ENCODE results near the gene ERICH6B. TPM values are rescaled to one million over a fixed set of nuclear protein-coding genes. Genes with fewer than 3 reads are reported as not detected.
"Not testable (repeated sequence)": the region's sequence is repeated elsewhere in the genome, so short reads cannot be mapped to it uniquely, and the experiment has no call there.

ERICH6B gene
- total RNA-seq, 1 donor from 2014 or later: not detected

DNA sequence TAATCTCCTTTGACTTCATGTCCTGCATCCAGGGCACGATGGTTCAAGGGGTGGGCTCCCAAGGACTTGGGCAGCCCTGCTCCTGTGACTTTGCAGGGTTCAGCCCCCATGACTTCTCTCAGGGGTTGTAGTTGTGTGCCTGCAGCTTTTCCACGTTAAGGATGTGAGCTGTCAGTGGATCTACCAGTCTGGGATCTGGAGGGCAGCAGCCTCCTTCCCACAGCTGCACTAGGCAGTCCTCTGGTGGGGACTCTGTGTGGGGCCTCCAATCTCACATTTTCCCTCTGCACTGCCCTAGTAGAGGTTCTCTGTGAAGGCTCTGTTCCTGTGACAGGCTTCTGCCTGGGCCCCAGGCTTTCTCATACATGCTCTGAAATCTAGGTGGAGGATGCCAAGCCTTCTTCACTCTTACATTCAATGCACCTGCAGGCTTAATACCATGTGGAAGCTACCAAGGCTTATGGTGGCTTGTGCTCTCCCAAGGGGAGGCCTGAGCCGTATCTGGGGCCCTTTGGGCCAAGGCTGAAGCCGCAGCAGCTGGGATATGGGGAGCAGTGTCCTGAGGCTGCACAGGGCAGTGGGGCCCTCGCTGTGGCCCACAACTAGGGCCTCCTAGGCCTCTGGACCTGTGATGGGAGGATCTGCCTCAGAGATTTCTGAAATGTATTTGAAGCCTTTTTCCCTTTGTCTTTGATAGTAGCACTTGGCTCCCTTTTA is 39.3 kb upstream of the ERICH6B start:
- TF ChIP-seq, protein P1, sequence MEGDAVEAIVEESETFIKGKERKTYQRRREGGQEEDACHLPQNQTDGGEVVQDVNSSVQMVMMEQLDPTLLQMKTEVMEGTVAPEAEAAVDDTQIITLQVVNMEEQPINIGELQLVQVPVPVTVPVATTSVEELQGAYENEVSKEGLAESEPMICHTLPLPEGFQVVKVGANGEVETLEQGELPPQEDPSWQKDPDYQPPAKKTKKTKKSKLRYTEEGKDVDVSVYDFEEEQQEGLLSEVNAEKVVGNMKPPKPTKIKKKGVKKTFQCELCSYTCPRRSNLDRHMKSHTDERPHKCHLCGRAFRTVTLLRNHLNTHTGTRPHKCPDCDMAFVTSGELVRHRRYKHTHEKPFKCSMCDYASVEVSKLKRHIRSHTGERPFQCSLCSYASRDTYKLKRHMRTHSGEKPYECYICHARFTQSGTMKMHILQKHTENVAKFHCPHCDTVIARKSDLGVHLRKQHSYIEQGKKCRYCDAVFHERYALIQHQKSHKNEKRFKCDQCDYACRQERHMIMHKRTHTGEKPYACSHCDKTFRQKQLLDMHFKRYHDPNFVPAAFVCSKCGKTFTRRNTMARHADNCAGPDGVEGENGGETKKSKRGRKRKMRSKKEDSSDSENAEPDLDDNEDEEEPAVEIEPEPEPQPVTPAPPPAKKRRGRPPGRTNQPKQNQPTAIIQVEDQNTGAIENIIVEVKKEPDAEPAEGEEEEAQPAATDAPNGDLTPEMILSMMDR (IDR thresholded peaks at IDR 0.05): no peak
- intact Hi-C loops (cut with DNase I): no loop called here
- Histone ChIP-seq H3K27me3 (no peaks in the 10 kb centered on the region), H3K9me3 (no peaks in the 10 kb centered on the region), H3K4me3 (no peak overlapping the region), H3K4me1 (no peaks in the 10 kb centered on the region), H3K27ac (no peak overlapping the region), H3K36me3 (no peaks in the 10 kb centered on the region)
- ATAC-seq (no peak), DNase-seq (no peak)

DNA sequence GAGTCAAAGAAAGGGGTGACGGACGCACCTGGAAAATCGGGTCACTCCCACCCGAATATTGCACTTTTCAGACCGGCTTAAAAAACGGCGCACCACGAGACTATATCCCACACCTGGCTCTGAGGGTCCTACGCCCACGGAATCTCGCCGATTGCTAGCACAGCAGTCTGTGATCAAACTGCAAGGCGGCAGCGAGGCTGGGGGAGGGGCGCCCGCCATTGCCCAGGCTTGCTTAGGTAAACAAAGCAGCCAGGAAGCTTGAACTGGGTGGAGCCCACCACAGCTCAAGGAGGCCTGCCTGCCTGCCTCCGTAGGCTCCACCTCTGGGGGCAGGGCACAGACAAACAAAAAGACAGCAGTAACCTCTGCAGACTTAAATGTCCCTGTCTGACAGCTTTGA is 29.7 kb upstream of the ERICH6B start:
- ATAC-seq; H3K4me3 ChIP-seq; H3K4me1 ChIP-seq; DNase-seq; H3K36me3 ChIP-seq; H3K27ac ChIP-seq; H3K27me3 ChIP-seq; intact Hi-C loops (cut with DNase I); H3K9me3 ChIP-seq: not testable (repeated sequence)

DNA sequence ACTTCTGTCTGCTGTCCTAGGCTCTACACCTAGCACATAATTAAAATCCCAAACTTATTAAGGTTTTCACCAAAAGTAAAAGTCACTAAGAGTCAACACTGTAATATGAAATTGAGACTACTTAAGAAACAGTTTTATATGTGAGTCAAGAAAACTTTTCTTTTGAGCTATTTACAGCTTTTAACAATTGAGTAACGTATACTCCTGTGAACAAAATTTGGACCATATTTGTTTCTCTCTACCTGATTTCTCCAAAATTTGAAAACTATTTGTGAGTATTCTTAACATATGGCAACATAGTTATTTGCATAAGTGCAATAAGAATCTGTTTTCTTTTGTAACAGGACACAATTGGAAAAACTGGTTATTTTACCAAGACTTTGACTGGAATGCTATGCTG is 26.6 kb upstream of the ERICH6B start:
- DNase-seq; H3K4me3 ChIP-seq; H3K36me3 ChIP-seq; intact Hi-C loops (cut with DNase I); H3K9me3 ChIP-seq; H3K4me1 ChIP-seq; ATAC-seq; H3K27me3 ChIP-seq; H3K27ac ChIP-seq: not testable (repeated sequence)

DNA sequence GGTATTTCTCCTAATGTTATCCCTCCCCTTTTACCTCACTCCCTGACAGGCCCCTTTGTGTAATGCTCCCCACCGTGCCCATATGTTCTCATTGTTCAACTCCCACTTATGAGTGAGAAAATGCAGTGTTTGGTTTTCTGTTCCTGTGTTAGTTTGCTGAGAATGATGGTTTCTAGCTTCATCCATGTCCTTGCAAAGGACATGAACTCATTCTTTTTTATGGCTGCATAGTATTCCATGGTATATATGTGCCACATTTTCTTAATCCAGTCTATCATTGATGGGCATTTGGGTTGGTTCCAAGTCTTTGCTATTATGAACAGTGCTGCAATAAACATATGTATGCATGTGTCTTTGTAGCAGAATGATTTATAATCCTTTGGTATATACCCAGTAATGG is 19.8 kb upstream of the ERICH6B start:
- H3K27ac ChIP-seq; H3K4me3 ChIP-seq; H3K27me3 ChIP-seq; ATAC-seq; intact Hi-C loops (cut with DNase I); H3K36me3 ChIP-seq; H3K4me1 ChIP-seq; DNase-seq; H3K9me3 ChIP-seq: not testable (repeated sequence)

DNA sequence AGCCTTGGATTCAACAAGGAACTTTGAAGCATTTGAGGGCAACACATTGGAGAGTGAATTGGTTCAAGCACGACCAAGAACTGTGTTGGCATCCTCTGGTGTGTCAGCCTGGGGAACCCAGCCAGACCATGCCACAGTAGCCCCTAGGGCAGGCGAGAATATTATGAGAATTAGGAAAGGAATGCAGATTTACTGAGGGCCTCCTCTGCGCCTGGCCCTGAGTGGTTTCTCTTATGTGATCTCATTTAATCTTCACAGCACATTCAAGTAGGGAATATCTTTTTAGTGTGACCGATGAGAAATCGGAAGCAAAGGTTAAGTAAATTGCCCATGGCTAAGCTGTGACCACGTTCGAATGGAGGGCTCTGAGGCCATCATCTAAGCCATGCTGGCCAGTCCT is 15.3 kb upstream of the ERICH6B start:
- H3K27me3 ChIP-seq: no peaks in the 10 kb centered on the region
- H3K36me3 ChIP-seq: no peaks in the 10 kb centered on the region
- no peak overlapping the region for H3K27ac ChIP-seq
- no peaks in the 10 kb centered on the region for H3K9me3 ChIP-seq
- intact Hi-C loops (cut with DNase I): no loop called here
- DNase-seq: no peak
- no peaks in the 10 kb centered on the region for H3K4me1 ChIP-seq
- no peak overlapping the region for H3K4me3 ChIP-seq
- no peak for ATAC-seq
- TF ChIP-seq, protein P1 (IDR thresholded peaks at IDR 0.05): no peak

DNA sequence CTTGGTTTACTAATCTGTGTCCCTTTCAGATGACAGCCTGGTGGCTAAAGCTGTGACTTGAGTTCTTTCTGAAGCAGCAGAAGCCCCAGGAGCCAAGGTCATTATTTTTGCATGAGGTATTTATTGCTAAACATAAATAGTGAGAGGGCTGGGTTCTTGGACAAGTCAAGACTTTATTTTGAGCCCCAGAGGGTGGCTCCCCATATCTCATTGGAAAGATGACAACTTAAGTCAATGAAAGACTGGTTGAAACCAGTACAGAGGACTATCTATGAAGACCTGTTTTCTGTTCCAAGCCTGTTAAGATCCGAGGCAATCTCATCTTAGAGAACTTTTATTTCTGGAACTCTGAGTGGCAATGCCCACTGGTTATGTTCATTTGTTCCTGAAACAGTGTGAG is 14.4 kb upstream of the ERICH6B start:
- DNase-seq (no peak), ATAC-seq (no peak)
- Histone ChIP-seq H3K4me3 (no peak overlapping the region), H3K27me3 (no peaks in the 10 kb centered on the region), H3K36me3 (no peaks in the 10 kb centered on the region), H3K9me3 (no peaks in the 10 kb centered on the region), H3K27ac (no peak overlapping the region), H3K4me1 (no peaks in the 10 kb centered on the region)
- TF ChIP-seq, protein P1 (IDR thresholded peaks at IDR 0.05): no peak
- intact Hi-C loops (cut with DNase I): no loop called here

DNA sequence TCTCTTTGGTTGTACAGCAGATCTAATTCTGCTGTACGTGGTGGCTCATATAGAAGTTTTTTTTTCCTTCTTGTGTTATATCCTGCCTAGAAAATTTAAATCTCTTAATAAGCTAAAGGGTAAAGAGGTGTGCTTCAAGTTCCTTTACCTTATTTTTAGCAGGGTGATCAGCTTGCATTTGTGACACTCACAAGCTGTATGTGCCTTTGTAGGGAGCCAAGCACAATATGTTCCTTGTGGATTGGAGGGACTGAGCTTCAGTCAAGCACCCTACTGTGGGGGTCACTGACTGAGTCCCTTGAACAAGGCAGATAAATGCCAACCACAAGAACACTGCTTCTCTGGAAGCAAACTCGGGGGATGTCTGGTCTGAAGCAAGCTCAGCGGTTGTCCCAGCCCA is 12.6 kb upstream of the ERICH6B start:
- Histone ChIP-seq H3K4me1 (no peaks in the 10 kb centered on the region), H3K9me3 (no peaks in the 10 kb centered on the region), H3K4me3 (no peak overlapping the region), H3K27ac (no peak overlapping the region), H3K27me3 (peaks cover 3% of the 10 kb centered on the region), H3K36me3 (no peaks in the 10 kb centered on the region)
- no peak for ATAC-seq
- TF ChIP-seq, protein P1 (IDR thresholded peaks at IDR 0.05): no peak
- DNase-seq: no peak
- intact Hi-C loops (cut with DNase I): no loop called here

Data from upper lobe of right lung (tissue), 1 donor.